Skin epidermis (tissue), 12 donors: ENCODE measurements around the gene RGPD8.
"Not testable (repeated sequence)": the region's sequence is repeated elsewhere in the genome, so short reads cannot be mapped to it uniquely, and the experiment has no call there.

Experiments
- H3K27ac ChIP-seq, 21 experiments: fragments of 200-600 bp; sonication (generic) in 11 of 21; one replicate each; pipeline ENCODE4 v1.5.0; 2020; ENCODE audit warnings: mild to moderate bottlenecking in 3 of 21, inconsistent platforms in 2 of 21, moderate library complexity in 2 of 21
- H3K4me3 ChIP-seq, 7 experiments: fragments of 200-600 bp; sonication (generic) in 2 of 7; one replicate each; pipeline ENCODE4 v1.5.0; 2020; ENCODE audit warnings: inconsistent platforms in 2 of 7, mild to moderate bottlenecking in 2 of 7, moderate library complexity in 1 of 7

RGPD8 gene

GRCh38 chr2:112433480-112433879 lies at the start of gene RGPD8:
RGPD8 (minus strand) TSS chr2:112433645; CDS start chr2:112433453, 192 bp downstream.
- Histone ChIP-seq H3K27ac (peak within 1 kb of the TSS in 20 of 21 experiments; percentile 29 to 93 (median 78)), H3K4me3 (peak within 1 kb of the TSS; percentile 38 to 60 (median 58))

GRCh38 chr2:112483042-112483473 lies 49.6 kb upstream of the RGPD8 start:
- peak overlapping the region in 17 of 21 experiments; percentile 64 to 93 (median 82) for H3K27ac ChIP-seq
- peak overlapping the region; percentile 47 to 94 (median 80) for H3K4me3 ChIP-seq

- Histone ChIP-seq H3K27ac (peak overlapping the region; percentile 23 to 93 (median 82)), H3K4me3 (peak overlapping the region; percentile 47 to 94 (median 80))
Observed at GRCh38 chr2:112482309-112483041, 49.0 kb upstream of the RGPD8 start.

- Histone ChIP-seq H3K27ac (peak within 1 kb of the TSS; percentile 23 to 94 (median 86)), H3K4me3 (peak within 1 kb of the TSS; percentile 47 to 94 (median 80))
Observed at GRCh38 chr2:112481528-112482233, 48.2 kb upstream of the RGPD8 start, which contains the start of gene TTL. TTL (plus strand) TSS chr2:112482156; CDS start chr2:112482345, 189 bp downstream.

GRCh38 chr2:112481050-112481527 lies 47.6 kb upstream of the RGPD8 start:
- Histone ChIP-seq H3K27ac (peak overlapping the region; percentile 3 to 94 (median 81)), H3K4me3 (peak overlapping the region; percentile 47 to 94 (median 58))

GRCh38 chr2:112480530-112481049 lies 47.1 kb upstream of the RGPD8 start:
- H3K27ac ChIP-seq: peak overlapping the region in 11 of 21 experiments; percentile 10 to 94 (median 84)

GRCh38 chr2:112476434-112476833 lies 43.0 kb upstream of the RGPD8 start:
- no peak overlapping the region for H3K27ac ChIP-seq
- H3K4me3 ChIP-seq: no peak overlapping the region

More at GRCh38 chr2:112480530-112481049, 47.1 kb upstream of the RGPD8 start:
- peak overlapping the region; percentile 47 to 94 (median 58) for H3K4me3 ChIP-seq

GRCh38 chr2:112474844-112475486 lies 41.5 kb upstream of the RGPD8 start:
- Histone ChIP-seq H3K27ac (no peak overlapping the region), H3K4me3 (no peak overlapping the region)

GRCh38 chr2:112472547-112473263 lies 39.3 kb upstream of the RGPD8 start:
- Histone ChIP-seq H3K27ac (no peak overlapping the region), H3K4me3 (no peak overlapping the region)

GRCh38 chr2:112465382-112465781 lies 31.9 kb upstream of the RGPD8 start:
- no peak overlapping the region for H3K4me3 ChIP-seq

GRCh38 chr2:112463256-112463655 lies 29.8 kb upstream of the RGPD8 start:
- H3K4me3 ChIP-seq: no peak overlapping the region

More at GRCh38 chr2:112465382-112465781, 31.9 kb upstream of the RGPD8 start:
- H3K27ac ChIP-seq: no peak overlapping the region

GRCh38 chr2:112462178-112462577 lies 28.7 kb upstream of the RGPD8 start:
- H3K4me3 ChIP-seq: no peak overlapping the region
- no peak overlapping the region for H3K27ac ChIP-seq

More at GRCh38 chr2:112463256-112463655, 29.8 kb upstream of the RGPD8 start:
- H3K27ac ChIP-seq: no peak overlapping the region

GRCh38 chr2:112459372-112459771 lies 25.9 kb upstream of the RGPD8 start:
- Histone ChIP-seq H3K27ac (no peak overlapping the region), H3K4me3 (no peak overlapping the region)

- Histone ChIP-seq H3K4me3 (no peak overlapping the region), H3K27ac (no peak overlapping the region)
Observed at GRCh38 chr2:112454586-112454985, 21.1 kb upstream of the RGPD8 start.

GRCh38 chr2:112451317-112451716 lies 17.9 kb upstream of the RGPD8 start:
- Histone ChIP-seq H3K27ac (no peak overlapping the region), H3K4me3 (no peak overlapping the region)

GRCh38 chr2:112449854-112450253 lies 16.4 kb upstream of the RGPD8 start:
- Histone ChIP-seq H3K27ac (no peak overlapping the region), H3K4me3 (no peak overlapping the region)

- H3K27ac ChIP-seq, H3K4me3 ChIP-seq: not testable (repeated sequence)
Observed at GRCh38 chr2:112444256-112444655, 10.8 kb upstream of the RGPD8 start.

- H3K27ac ChIP-seq, H3K4me3 ChIP-seq: not testable (repeated sequence)
Observed at GRCh38 chr2:112438603-112439261, 5.3 kb upstream of the RGPD8 start.
